OCI-LY7 (cell line): ENCODE data around the gene SNTB2. TPM values are rescaled to one million over a fixed set of nuclear protein-coding genes. Genes with fewer than 3 reads are reported as not detected.

Source experiments
- BruUV-seq: library from RNA; stranded (reverse); fragments of 400-500 nt; replicated peaks from 2 replicates; lab custom pipeline; 2021; lab: Mats Ljungman, UMichigan
- CTCF ChIA-PET: fragments of 300-600 bp; sonication (Branson Sonifier 250); formaldehyde crosslinking; loops from one replicate; lab custom pipeline; 2022; ENCODE audit warnings: antibody characterized with exemption; ENCODE audit not compliant: unreplicated experiment; lab: Charles Lee
- POLR2A ChIA-PET: fragments of 300-600 bp; sonication (Branson Sonifier 250); formaldehyde crosslinking; loops from one replicate; lab custom pipeline; 2022; ENCODE audit warnings: antibody characterized with exemption; lab: Charles Lee
- DNase-seq: peaks from one replicate; pipeline ENCODE4 v3.0.0-alpha.2; 2015; ENCODE audit warnings: low spot score
- H2AFZ ChIP-seq: fragments of 200-600 bp; sonication (generic), shearing (Covaris generic); 2 replicates; pipeline ENCODE4 v1.6.1; 2014; ENCODE audit warnings: mild to moderate bottlenecking, antibody characterized with exemption, low read length, moderate library complexity
- H3K27ac ChIP-seq: fragments of 200-600 bp; sonication (generic); 2 replicates; pipeline ENCODE4 v1.5.1; 2014; ENCODE audit warnings: mixed run types, low read depth, mild to moderate bottlenecking, moderate library complexity, low read length, inconsistent platforms; ENCODE audit not compliant: poor library complexity, severe bottlenecking
- H3K36me3 ChIP-seq: fragments of 200-600 bp; sonication (generic); 2 replicates; pipeline ENCODE4 v1.6.1; 2014; ENCODE audit warnings: mild to moderate bottlenecking, antibody characterized with exemption, low read length, moderate library complexity, mixed read lengths; ENCODE audit not compliant: insufficient read depth
- H3K4me1 ChIP-seq: fragments of 200-600 bp; sonication (generic); 2 replicates; pipeline ENCODE4 v1.5.1; 2014; ENCODE audit warnings: mild to moderate bottlenecking, low read length; ENCODE audit not compliant: insufficient read depth, poor library complexity, severe bottlenecking
- H3K4me2 ChIP-seq: fragments of 200-600 bp; sonication (generic); 2 replicates; pipeline ENCODE4 v1.6.1; 2014; ENCODE audit warnings: mild to moderate bottlenecking, low read length
- H3K4me3 ChIP-seq: fragments of 200-600 bp; sonication (generic); 2 replicates; pipeline ENCODE4 v1.5.1; 2014; ENCODE audit warnings: mild to moderate bottlenecking, low read depth, low read length; ENCODE audit not compliant: poor library complexity, severe bottlenecking
- H3K79me2 ChIP-seq: fragments of 200-600 bp; sonication (generic); 2 replicates; pipeline ENCODE4 v1.6.1; 2016; ENCODE audit warnings: low read depth, mild to moderate bottlenecking, low read length, moderate library complexity, mixed read lengths; ENCODE audit not compliant: insufficient read depth
- H3K9me2 ChIP-seq: fragments of 200-600 bp; sonication (generic); 2 replicates; pipeline ENCODE4 v1.6.1; 2016; ENCODE audit warnings: mild to moderate bottlenecking, low read length, mixed read lengths; ENCODE audit not compliant: insufficient read depth
- H3K9me3 ChIP-seq: fragments of 200-600 bp; sonication (generic); 2 replicates; pipeline ENCODE4 v1.6.1; 2014; ENCODE audit warnings: mild to moderate bottlenecking, mixed run types, low read length, mixed read lengths
- H4K20me1 ChIP-seq: fragments of 200-600 bp; sonication (generic); 2 replicates; pipeline ENCODE4 v1.6.1; 2014; ENCODE audit warnings: mild to moderate bottlenecking, antibody characterized with exemption, low read length, moderate library complexity, mixed read lengths; ENCODE audit not compliant: insufficient read depth
- CTCF ChIP-seq: fragments of 200-600 bp; sonication (generic); conservative IDR thresholded peaks from 2 replicates; pipeline ENCODE4 v1.5.1; 2014; ENCODE audit warnings: mild to moderate bottlenecking, antibody characterized with exemption, low read length, moderate library complexity, mixed read lengths
- EZH2phosphoT487 ChIP-seq: fragments of 200-600 bp; sonication (generic); IDR thresholded peaks from 2 replicates; pipeline ENCODE4 v1.6.1; 2018; ENCODE audit warnings: low read depth, borderline replicate concordance, mild to moderate bottlenecking, mixed run types, antibody characterized with exemption, low read length, moderate library complexity, mixed read lengths
- intact Hi-C: fragments of 100-400 bp; cut with micrococcal nuclease; formaldehyde crosslinking; loops from one replicate; pipeline ENCODE4 v1.10.0; 2022; ENCODE audit not compliant: unreplicated experiment
- total RNA-seq, 2 experiments: library from RNA; depleted of rRNA in 1 of 2; stranded (reverse); fragments of >200 nt in 1 of 2; shearing (Covaris generic) in 1 of 2; gene quantifications; 2 replicates each; pipeline ENCODE4 v1.2.3, GENCODE V29; 2014 to 2022

The SNTB2 gene
- total RNA-seq, 2 experiments from 2014 or later = 21.2 to 34.1 TPM

GRCh38 chr16:69277413-69277812 lies 90.4 kb downstream of the SNTB2 start:
- H4K20me1 ChIP-seq = no peaks in the 10 kb centered on the region
- no peaks in the 10 kb centered on the region for H3K79me2 ChIP-seq
- no peak overlapping the region for H3K4me2 ChIP-seq
- H3K9me3 ChIP-seq = no peaks in the 10 kb centered on the region
- POLR2A ChIA-PET = interaction anchor here (0.6 kb wide), 3 partner anchors 37 to 85 kb away, joined by 3 to 4 read pairs (median 3); no protein-coding TSS in a partner anchor
- intact Hi-C loops = no loop called here
- no peak for DNase-seq
- no TSS peak for BruUV-seq
- no peak overlapping the region for H3K27ac ChIP-seq
- no peak overlapping the region for H3K4me3 ChIP-seq
- no peak overlapping the region for H2AFZ ChIP-seq
- CTCF ChIA-PET = no interaction called here
- peaks cover 22% of the 10 kb centered on the region; the same call in 1 of the 2 replicates for H3K36me3 ChIP-seq
- H3K9me2 ChIP-seq = no peaks in the 10 kb centered on the region
- H3K4me1 ChIP-seq = no peaks in the 10 kb centered on the region
- TF ChIP-seq CTCF (no peak), EZH2phosphoT487 (no peak)

GRCh38 chr16:69283851-69284250 lies 96.9 kb downstream of the SNTB2 start:
- Histone ChIP-seq H3K79me2 (no peaks in the 10 kb centered on the region), H3K9me2 (no peaks in the 10 kb centered on the region), H4K20me1 (no peaks in the 10 kb centered on the region), H3K36me3 (peaks cover 46% of the 10 kb centered on the region; the same call in 1 of the 2 replicates), H3K27ac (no peak overlapping the region), H3K4me1 (no peaks in the 10 kb centered on the region), H3K4me2 (no peak overlapping the region), H3K9me3 (no peaks in the 10 kb centered on the region), H2AFZ (no peak overlapping the region), H3K4me3 (no peak overlapping the region)
- no TSS peak for BruUV-seq
- TF ChIP-seq CTCF = no peak
- TF ChIP-seq EZH2phosphoT487 = no peak
- ChIA-PET CTCF (no interaction called here), POLR2A (interaction anchor here (0.5 to 0.6 kb wide), 2 partner anchors 43 to 664 kb away, joined by 4 to 15 read pairs; no protein-coding TSS in a partner anchor)
- intact Hi-C loops = no loop called here
- no peak for DNase-seq

GRCh38 chr16:69285240-69285639 lies 98.3 kb downstream of the SNTB2 start:
- ChIA-PET POLR2A (interaction anchor here (0.6 to 1.1 kb wide), 5 partner anchors 10 to 389 kb away, joined by 3 to 7 read pairs (median 3); no protein-coding TSS in a partner anchor), CTCF (no interaction called here)
- Histone ChIP-seq H3K9me2 (no peaks in the 10 kb centered on the region), H3K36me3 (peaks cover 46% of the 10 kb centered on the region; the same call in 1 of the 2 replicates), H3K4me2 (no peak overlapping the region), H4K20me1 (no peaks in the 10 kb centered on the region), H3K27ac (no peak overlapping the region), H3K4me1 (no peaks in the 10 kb centered on the region), H2AFZ (no peak overlapping the region), H3K4me3 (no peak overlapping the region), H3K9me3 (no peaks in the 10 kb centered on the region), H3K79me2 (no peaks in the 10 kb centered on the region)
- no peak for TF ChIP-seq EZH2phosphoT487
- no peak for TF ChIP-seq CTCF
- no peak for DNase-seq
- intact Hi-C loops = no loop called here
- BruUV-seq = no TSS peak
